ENCODE data around the gene POLR1A. TPM values are rescaled to one million over a fixed set of nuclear protein-coding genes. Genes with fewer than 3 reads are reported as not detected.

Gene POLR1A
- total and polyA plus RNA-seq, 9 donors = 10.4 to 24.2 (median 17.9) TPM

GRCh38 chr2:86052265-86052664, 53.4 kb downstream of the POLR1A start:
- H3K36me3 ChIP-seq (ENCODE audit: control insufficient read depth, insufficient read depth, low read length) = peaks cover 69% of the 10 kb centered on the region
- peaks cover 6% of the 10 kb centered on the region for H3K4me1 ChIP-seq (ENCODE audit: control insufficient read depth, insufficient read depth, low read length)
- DNase-seq = no peak
- no peak overlapping the region for H3K4me3 ChIP-seq (ENCODE audit: low read length)
- no peaks in the 10 kb centered on the region for H3K27me3 ChIP-seq (ENCODE audit: control insufficient read depth, insufficient read depth, low read length)
- 90% methylated on average over 5 of the region's 6 CpGs for WGBS (ENCODE audit: insufficient coverage)
- no peak overlapping the region for H3K27ac ChIP-seq (ENCODE audit: low read length)
- no peaks in the 10 kb centered on the region for H3K9me3 ChIP-seq (replicated peaks; ENCODE audit: control insufficient read depth, low read depth, low read length)

GRCh38 chr2:86050301-86050700, 55.4 kb downstream of the POLR1A start:
- 76% methylated on average over 5 of the region's 5 CpGs for WGBS (ENCODE audit: insufficient coverage)
- no peak for DNase-seq
- Histone ChIP-seq H3K27me3 (ENCODE audit: control insufficient read depth, insufficient read depth, low read length) (no peaks in the 10 kb centered on the region), H3K4me3 (ENCODE audit: low read length) (no peak overlapping the region), H3K36me3 (ENCODE audit: control insufficient read depth, insufficient read depth, low read length) (peaks cover 79% of the 10 kb centered on the region), H3K4me1 (ENCODE audit: control insufficient read depth, insufficient read depth, low read length) (peaks cover 6% of the 10 kb centered on the region), H3K27ac (ENCODE audit: low read length) (no peak overlapping the region), H3K9me3 (replicated peaks; ENCODE audit: control insufficient read depth, low read depth, low read length) (no peaks in the 10 kb centered on the region)

- Histone ChIP-seq H3K27ac (ENCODE audit: low read length) (no peak overlapping the region), H3K36me3 (ENCODE audit: control insufficient read depth, insufficient read depth, low read length) (peaks cover 79% of the 10 kb centered on the region), H3K9me3 (replicated peaks; ENCODE audit: control insufficient read depth, low read depth, low read length) (no peaks in the 10 kb centered on the region), H3K27me3 (ENCODE audit: control insufficient read depth, insufficient read depth, low read length) (no peaks in the 10 kb centered on the region), H3K4me3 (ENCODE audit: low read length) (no peak overlapping the region), H3K4me1 (ENCODE audit: control insufficient read depth, insufficient read depth, low read length) (peaks cover 3% of the 10 kb centered on the region)
- 100% methylated on average over 1 of the region's 1 CpG for WGBS (ENCODE audit: insufficient coverage)
- DNase-seq = no peak
These were observed 56.2 kb downstream of the POLR1A start for GRCh38 chr2:86049529-86049928.

- H3K36me3 ChIP-seq (ENCODE audit: control insufficient read depth, insufficient read depth, low read length) = peaks cover 85% of the 10 kb centered on the region
- peaks cover 3% of the 10 kb centered on the region for H3K4me1 ChIP-seq (ENCODE audit: control insufficient read depth, insufficient read depth, low read length)
- H3K27ac ChIP-seq (ENCODE audit: low read length) = no peak overlapping the region
- no peak for DNase-seq
- H3K27me3 ChIP-seq (ENCODE audit: control insufficient read depth, insufficient read depth, low read length) = no peaks in the 10 kb centered on the region
- no peaks in the 10 kb centered on the region for H3K9me3 ChIP-seq (replicated peaks; ENCODE audit: control insufficient read depth, low read depth, low read length)
- no peak overlapping the region for H3K4me3 ChIP-seq (ENCODE audit: low read length)
- 72% methylated on average over 9 of the region's 11 CpGs for WGBS (ENCODE audit: insufficient coverage)
These were observed 56.8 kb downstream of the POLR1A start for GRCh38 chr2:86048888-86049287.

- H3K9me3 ChIP-seq (replicated peaks; ENCODE audit: control insufficient read depth, low read depth, low read length) = no peaks in the 10 kb centered on the region
- DNase-seq = no peak
- 100% methylated on average over 3 of the region's 3 CpGs for WGBS (ENCODE audit: insufficient coverage)
These were observed 57.3 kb downstream of the POLR1A start for GRCh38 chr2:86048383-86048701.

GRCh38 chr2:86047575-86048382, 57.9 kb downstream of the POLR1A start:
- DNase-seq = no peak
- H3K4me3 ChIP-seq (ENCODE audit: low read length) = no peak overlapping the region
- peaks cover 3% of the 10 kb centered on the region for H3K4me1 ChIP-seq (ENCODE audit: control insufficient read depth, insufficient read depth, low read length)
- 74% methylated on average over 3 of the region's 8 CpGs for whole genome bisulfite sequencing (ENCODE audit: insufficient coverage)
- no peak overlapping the region for H3K27ac ChIP-seq (ENCODE audit: low read length)
- peaks cover 88% of the 10 kb centered on the region for H3K36me3 ChIP-seq (ENCODE audit: control insufficient read depth, insufficient read depth, low read length)
- no peaks in the 10 kb centered on the region for H3K27me3 ChIP-seq (ENCODE audit: control insufficient read depth, insufficient read depth, low read length)
- H3K9me3 ChIP-seq (replicated peaks; ENCODE audit: control insufficient read depth, low read depth, low read length) = no peaks in the 10 kb centered on the region

More at GRCh38 chr2:86048383-86048701, 57.3 kb downstream of the POLR1A start:
- peaks cover 86% of the 10 kb centered on the region for H3K36me3 ChIP-seq (ENCODE audit: control insufficient read depth, insufficient read depth, low read length)
- no peaks in the 10 kb centered on the region for H3K27me3 ChIP-seq (ENCODE audit: control insufficient read depth, insufficient read depth, low read length)
- H3K4me3 ChIP-seq (ENCODE audit: low read length) = no peak overlapping the region
- peaks cover 3% of the 10 kb centered on the region for H3K4me1 ChIP-seq (ENCODE audit: control insufficient read depth, insufficient read depth, low read length)
- H3K27ac ChIP-seq (ENCODE audit: low read length) = no peak overlapping the region

- Histone ChIP-seq H3K27me3 (ENCODE audit: control insufficient read depth, insufficient read depth, low read length) (no peaks in the 10 kb centered on the region), H3K9me3 (replicated peaks; ENCODE audit: control insufficient read depth, low read depth, low read length) (no peaks in the 10 kb centered on the region), H3K4me3 (ENCODE audit: low read length) (no peak overlapping the region), H3K27ac (ENCODE audit: low read length) (no peak overlapping the region), H3K36me3 (ENCODE audit: control insufficient read depth, insufficient read depth, low read length) (peaks cover 90% of the 10 kb centered on the region), H3K4me1 (ENCODE audit: control insufficient read depth, insufficient read depth, low read length) (peaks cover 19% of the 10 kb centered on the region)
- no peak for DNase-seq
- 78% methylated on average over 5 of the region's 6 CpGs for WGBS (ENCODE audit: insufficient coverage)
These were observed 60.1 kb downstream of the POLR1A start for GRCh38 chr2:86045541-86045940.

GRCh38 chr2:86044614-86045013, 61.1 kb downstream of the POLR1A start:
- Histone ChIP-seq H3K4me3 (ENCODE audit: low read length) (no peak overlapping the region), H3K27ac (ENCODE audit: low read length) (no peak overlapping the region), H3K4me1 (ENCODE audit: control insufficient read depth, insufficient read depth, low read length) (peaks cover 23% of the 10 kb centered on the region), H3K27me3 (ENCODE audit: control insufficient read depth, insufficient read depth, low read length) (no peaks in the 10 kb centered on the region), H3K9me3 (replicated peaks; ENCODE audit: control insufficient read depth, low read depth, low read length) (no peaks in the 10 kb centered on the region), H3K36me3 (ENCODE audit: control insufficient read depth, insufficient read depth, low read length) (peaks cover 93% of the 10 kb centered on the region)
- WGBS (ENCODE audit: insufficient coverage) = 97% methylated on average over 4 of the region's 4 CpGs
- no peak for DNase-seq

- Histone ChIP-seq H3K4me1 (ENCODE audit: control insufficient read depth, insufficient read depth, low read length) (peaks cover 27% of the 10 kb centered on the region), H3K27ac (ENCODE audit: low read length) (no peak overlapping the region), H3K9me3 (replicated peaks; ENCODE audit: control insufficient read depth, low read depth, low read length) (no peaks in the 10 kb centered on the region), H3K36me3 (ENCODE audit: control insufficient read depth, insufficient read depth, low read length) (peaks cover 90% of the 10 kb centered on the region), H3K27me3 (ENCODE audit: control insufficient read depth, insufficient read depth, low read length) (no peaks in the 10 kb centered on the region), H3K4me3 (ENCODE audit: low read length) (no peak overlapping the region)
- no peak for DNase-seq
- WGBS (ENCODE audit: insufficient coverage) = 86% methylated on average over 5 of the region's 12 CpGs
These were observed 61.6 kb downstream of the POLR1A start for GRCh38 chr2:86044045-86044444.

GRCh38 chr2:86042256-86043168, 63.2 kb downstream of the POLR1A start:
- DNase-seq = no peak
- 83% methylated on average over 11 of the region's 12 CpGs for WGBS (ENCODE audit: insufficient coverage)
- Histone ChIP-seq H3K4me3 (ENCODE audit: low read length) (no peak overlapping the region), H3K4me1 (ENCODE audit: control insufficient read depth, insufficient read depth, low read length) (peaks cover 42% of the 10 kb centered on the region), H3K27ac (ENCODE audit: low read length) (no peak overlapping the region), H3K27me3 (ENCODE audit: control insufficient read depth, insufficient read depth, low read length) (no peaks in the 10 kb centered on the region), H3K36me3 (ENCODE audit: control insufficient read depth, insufficient read depth, low read length) (peaks cover 85% of the 10 kb centered on the region), H3K9me3 (replicated peaks; ENCODE audit: control insufficient read depth, low read depth, low read length) (no peaks in the 10 kb centered on the region)

Measured in muscle of leg (tissue), 11 donors.